Epithelial cell of alveolus of lung (primary cell): ENCODE data around the gene FBXW2. TPM values are rescaled to one million over a fixed set of nuclear protein-coding genes. Genes with fewer than 3 reads are reported as not detected.

Source experiments
- total RNA-seq: library from RNA; depleted of rRNA; stranded (reverse); fragments of >200 nt; gene quantifications from 2 replicates; pipeline ENCODE4 v1.2.1, GENCODE V29; 2015

Gene FBXW2, protein sequence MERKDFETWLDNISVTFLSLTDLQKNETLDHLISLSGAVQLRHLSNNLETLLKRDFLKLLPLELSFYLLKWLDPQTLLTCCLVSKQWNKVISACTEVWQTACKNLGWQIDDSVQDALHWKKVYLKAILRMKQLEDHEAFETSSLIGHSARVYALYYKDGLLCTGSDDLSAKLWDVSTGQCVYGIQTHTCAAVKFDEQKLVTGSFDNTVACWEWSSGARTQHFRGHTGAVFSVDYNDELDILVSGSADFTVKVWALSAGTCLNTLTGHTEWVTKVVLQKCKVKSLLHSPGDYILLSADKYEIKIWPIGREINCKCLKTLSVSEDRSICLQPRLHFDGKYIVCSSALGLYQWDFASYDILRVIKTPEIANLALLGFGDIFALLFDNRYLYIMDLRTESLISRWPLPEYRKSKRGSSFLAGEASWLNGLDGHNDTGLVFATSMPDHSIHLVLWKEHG
- 21.6 and 24.1 TPM in 2 replicates for total RNA-seq

DNA sequence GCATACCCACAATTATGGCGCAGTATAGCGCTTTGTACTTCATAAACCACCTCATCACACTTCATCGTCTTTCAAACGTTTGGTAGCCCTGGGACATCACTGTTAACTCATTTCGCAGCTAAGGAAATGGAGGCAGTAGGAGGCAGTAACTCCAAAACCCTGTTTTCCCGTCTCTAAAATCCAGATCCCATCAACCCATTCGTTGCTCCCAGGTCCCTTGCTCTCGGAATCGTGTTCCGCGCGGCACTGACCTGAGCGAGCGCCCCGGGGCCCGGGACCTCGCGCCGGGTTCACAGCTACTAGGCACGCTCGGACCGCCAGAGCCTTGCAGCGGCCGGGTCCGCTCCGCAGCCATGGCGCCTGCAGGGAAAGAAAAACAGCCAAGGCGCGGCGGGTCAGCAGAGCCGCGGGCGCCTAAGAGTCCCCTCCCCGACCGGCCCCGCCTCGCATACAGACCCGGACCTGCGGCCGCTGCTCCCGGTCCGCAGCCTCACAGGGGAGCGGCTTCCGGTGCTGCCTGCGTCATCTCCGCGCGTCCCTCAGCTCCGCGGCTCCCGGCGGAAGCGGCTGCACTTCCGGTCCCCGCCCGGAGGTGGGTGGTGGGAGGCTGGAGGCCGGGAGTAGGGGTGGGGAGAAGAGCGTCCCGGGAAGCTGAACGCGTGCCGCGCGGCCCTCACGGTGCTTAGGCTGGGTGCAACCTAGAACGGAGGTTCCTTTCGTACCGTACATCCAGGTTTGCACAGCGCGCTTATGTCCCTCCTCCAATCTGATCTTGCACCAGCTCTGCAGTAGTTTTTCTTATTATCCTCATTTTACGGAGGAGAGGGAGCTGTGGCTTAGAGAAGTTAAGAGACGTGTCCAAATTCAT lies at the start of gene FBXW2:
Gene FBXW2 (minus strand): TSS at position 519 of the 868 bp plus-strand sequence. CDS start 5,158 bp downstream, outside the sequence.

DNA sequence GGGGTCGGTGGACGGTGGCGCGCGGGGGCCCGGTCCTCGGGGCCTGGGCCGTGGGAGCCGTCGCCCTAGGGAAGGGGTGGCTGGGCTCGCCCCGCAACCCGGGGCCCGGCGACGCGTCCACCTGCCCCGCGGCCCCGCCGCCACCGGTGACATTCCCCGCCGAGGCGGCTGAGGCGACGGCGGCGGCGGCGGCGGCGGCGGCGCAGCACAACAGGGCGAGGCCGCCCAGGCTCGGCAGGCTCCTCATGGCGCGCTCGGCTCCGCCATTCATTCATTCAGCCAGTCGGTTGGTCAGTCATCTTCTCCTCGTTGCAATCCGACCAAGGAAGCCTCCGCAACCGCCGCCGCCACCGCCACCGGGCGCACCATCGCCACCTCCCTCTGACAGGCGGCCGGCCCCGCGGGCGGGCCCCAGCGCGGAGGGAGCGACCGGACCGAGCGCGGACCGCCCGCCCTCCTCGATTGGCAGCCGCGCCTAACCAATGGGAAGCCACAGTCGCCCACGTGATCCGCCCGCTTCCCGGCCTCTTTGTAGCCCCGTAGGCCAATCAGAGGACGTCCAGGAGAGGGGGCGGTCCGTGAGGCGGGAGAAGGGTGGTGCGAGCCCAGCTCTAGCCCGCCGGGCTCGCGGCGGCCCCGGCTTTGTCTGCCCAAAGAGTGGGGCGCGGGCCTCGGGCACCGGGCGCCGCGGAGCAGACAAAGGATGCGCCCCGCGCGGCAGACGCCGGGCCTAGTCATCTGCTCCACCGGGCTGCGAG lies 78.9 kb downstream of the FBXW2 start, which contains the start of gene MEGF9:
Gene MEGF9 (minus strand): TSS at position 383 of the 758 bp plus-strand sequence. CDS start 112 bp downstream, at position 271.

Other genes starting within 250 kb of the FBXW2 start
- gene CDK5RAP2, start 213.2 kb downstream of the FBXW2 start, total RNA-seq: 31.8 and 34.7 TPM in 2 replicates
- 4.1 and 6.4 TPM in 2 replicates for gene MEGF9, start 78.9 kb downstream of the FBXW2 start, total RNA-seq
- gene PSMD5, start 49.5 kb upstream of the FBXW2 start, total RNA-seq: 30.6 and 63.5 TPM in 2 replicates
- 34.3 and 45.5 TPM in 2 replicates for gene PHF19, start 83.8 kb upstream of the FBXW2 start, total RNA-seq
- gene TRAF1, start 133.4 kb upstream of the FBXW2 start, total RNA-seq: 0.64 and 3.6 TPM in 2 replicates